Stomach (tissue), 9 donors: ENCODE measurements around the gene SEC61B. TPM values are rescaled to one million over a fixed set of nuclear protein-coding genes. Genes with fewer than 3 reads are reported as not detected.

Experiments used
- DNase-seq, 2 donors: peaks; one replicate each; pipeline versions ENCODE4 v3.0.0 to v3.0.0-alpha.2; 2013 to 2019
- H3K27ac ChIP-seq, 5 donors: fragments of 200-600 bp in 4 of 5; sonication (generic) in 4 of 5; one replicate each; pipeline ENCODE4 v1.5.1; 2013 to 2019; ENCODE audit warnings: mild to moderate bottlenecking in 1 of 5, moderate library complexity in 1 of 5
- H3K27me3 ChIP-seq, 3 donors: fragments of 200-600 bp; sonication (generic); one replicate each; pipeline ENCODE4 v1.5.1; 2017 to 2019; ENCODE audit warnings: mixed run types in 1 of 3
- H3K36me3 ChIP-seq, 4 donors: fragments of 200-600 bp; sonication (generic); 1 replicate in 3 of 4; 2 replicates in 1 of 4; pipeline ENCODE4 v1.5.1; 2016 to 2019
- H3K4me1 ChIP-seq, 4 donors: fragments of 200-600 bp; sonication (generic); one replicate each; pipeline ENCODE4 v1.5.1; 2016 to 2019
- H3K4me3 ChIP-seq, 4 donors: fragments of 200-600 bp; sonication (generic) in 3 of 4; one replicate each; pipeline ENCODE4 v1.5.1; 2016 to 2019; ENCODE audit warnings: mild to moderate bottlenecking in 1 of 4
- H3K9me3 ChIP-seq, 4 donors: fragments of 200-600 bp; sonication (generic); one replicate each; pipeline ENCODE4 v1.5.1; 2016 to 2019
- CTCF ChIP-seq, 7 experiments: fragments of 450-650 bp in 4 of 7; fragments of 200-600 bp in 3 of 7; sonication (generic) in 3 of 7; IDR thresholded peaks; one replicate each; pipeline ENCODE4 v1.5.1; 2016 to 2019; ENCODE audit warnings: antibody characterized with exemption in 7 of 7, control low read depth in 2 of 7, mild to moderate bottlenecking in 1 of 7
- EP300 ChIP-seq: sonication (generic); formaldehyde crosslinking; IDR thresholded peaks from one replicate; pipeline ENCODE4 v1.6.1; 2017; ENCODE audit warnings: antibody characterized with exemption
- POLR2A ChIP-seq, 4 donors: fragments of 450-650 bp; IDR thresholded peaks; one replicate each; pipeline ENCODE4 v1.6.1; 2016; ENCODE audit warnings: antibody characterized with exemption in 4 of 4, control low read depth in 2 of 4, mild to moderate bottlenecking in 1 of 4, moderate library complexity in 1 of 4
- POLR2AphosphoS5 ChIP-seq, 3 donors: sonication (generic); formaldehyde crosslinking; IDR thresholded peaks; one replicate each; pipeline ENCODE4 v1.6.1; 2016; ENCODE audit warnings: antibody characterized with exemption in 3 of 3
- WGBS, 5 donors: extraction: QIAGEN DNeasy Blood & Tissue Kit in 3 of 5; methylation state at CpG; one replicate each; pipeline versions ENCODE4 v1.1.5 to v1.1.7; 2013 to 2018; 5-methylcytosine and 5-hydroxymethylcytosine counted together
- intact Hi-C: fragments of 100-400 bp; cut with DNase I; formaldehyde crosslinking; loops from one replicate; pipeline ENCODE4 v1.15.1; 2023; ENCODE audit warnings: low total_unique reads
- polyA plus RNA-seq, 3 donors: library from polyadenylated mRNA; stranded (reverse); fragments of 200-250 nt; gene quantifications; one replicate each; pipeline ENCODE4 v1.2.3, GENCODE V29; 2013
- total RNA-seq, 5 donors: library from RNA; depleted of rRNA; stranded (reverse); fragments of >200 nt; gene quantifications; one replicate each; pipeline versions ENCODE4 v1.1.0 to v1.2.3, GENCODE V29; 2014 to 2016
- donor health status: healthy with polysubstance abuse.
- donor health status: Bipolar disorder and iron deficiency.
- donor health status: healthy.

Gene SEC61B
- total and polyA plus RNA-seq, 8 donors: 4.1 to 467 (median 161) TPM

- DNase-seq: no peak
- Histone ChIP-seq H3K4me3 (no peak overlapping the region), H3K27me3 (no peaks in the 10 kb centered on the region), H3K4me1 (no peaks in the 10 kb centered on the region), H3K9me3 (no peaks in the 10 kb centered on the region), H3K36me3 (no peaks in the 10 kb centered on the region), H3K27ac (no peak overlapping the region)
- intact Hi-C loops: no loop called here
- TF ChIP-seq CTCF (IDR thresholded peaks at IDR 0.05): no peak
- TF ChIP-seq POLR2A (IDR thresholded peaks at IDR 0.05): no peak
- TF ChIP-seq EP300: no peak
- TF ChIP-seq POLR2AphosphoS5 (IDR thresholded peaks at IDR 0.05): no peak
- 67 to 74% (median 69%) methylated on average over 8 to 9 of the region's 9 CpGs for WGBS, 5 donors
Measured at GRCh38 chr9:99197987-99198386, 24.1 kb upstream of the SEC61B start.

GRCh38 chr9:99199938-99200539 lies 22.0 kb upstream of the SEC61B start:
- no peaks in the 10 kb centered on the region for H3K9me3 ChIP-seq
- no peak overlapping the region for H3K4me3 ChIP-seq
- H3K36me3 ChIP-seq: no peaks in the 10 kb centered on the region
- no peak for DNase-seq
- no peak overlapping the region for H3K27ac ChIP-seq
- TF ChIP-seq POLR2AphosphoS5 (IDR thresholded peaks at IDR 0.05) (no peak), POLR2A (IDR thresholded peaks at IDR 0.05) (no peak), CTCF (IDR thresholded peaks at IDR 0.05) (no peak), EP300 (no peak)
- no peaks in the 10 kb centered on the region for H3K4me1 ChIP-seq
- WGBS, 5 donors: 86 to 90% (median 87%) methylated on average over 8 of the region's 8 CpGs
- H3K27me3 ChIP-seq: no peaks in the 10 kb centered on the region
- intact Hi-C loops: no loop called here

- H3K36me3 ChIP-seq: no peaks in the 10 kb centered on the region
- no peaks in the 10 kb centered on the region for H3K27me3 ChIP-seq
- H3K4me3 ChIP-seq: no peak overlapping the region
- TF ChIP-seq EP300 (no peak), POLR2AphosphoS5 (IDR thresholded peaks at IDR 0.05) (no peak), CTCF (IDR thresholded peaks at IDR 0.05) (no peak), POLR2A (IDR thresholded peaks at IDR 0.05) (no peak)
- no peaks in the 10 kb centered on the region for H3K4me1 ChIP-seq
- no peaks in the 10 kb centered on the region for H3K9me3 ChIP-seq
- DNase-seq: no peak
- intact Hi-C loops: no loop called here
- no peak overlapping the region for H3K27ac ChIP-seq
- WGBS, 5 donors: 68 to 79% (median 77%) methylated on average over 5 of the region's 5 CpGs
Measured at GRCh38 chr9:99201603-99202002, 20.5 kb upstream of the SEC61B start.

DNA sequence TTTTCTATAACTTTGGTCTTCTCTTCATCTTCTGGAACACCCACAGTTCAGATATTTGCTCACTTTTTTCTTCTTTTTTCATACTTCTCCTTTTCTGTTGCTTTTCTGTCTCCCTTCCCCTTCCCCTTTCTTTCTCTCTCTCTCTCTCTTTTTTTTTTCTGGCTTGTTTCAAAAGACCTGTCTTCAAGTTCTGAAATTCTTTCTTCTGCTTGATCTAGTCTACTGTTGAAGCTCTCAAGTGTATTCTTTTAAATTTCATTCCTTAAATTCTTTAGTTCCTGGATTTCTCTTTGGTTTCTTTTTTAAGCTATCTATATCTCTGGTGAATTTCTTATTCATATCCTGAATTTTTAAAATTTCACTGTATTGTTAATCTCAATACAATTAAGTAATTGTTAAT lies 11.5 kb upstream of the SEC61B start:
- Histone ChIP-seq H3K36me3 (peaks cover 0 to 13% (median 11%) of the 10 kb centered on the region in 4 donors), H3K4me3 (no peak overlapping the region), H3K9me3 (peaks cover 0 to 22% (median 0%) of the 10 kb centered on the region in 4 donors), H3K4me1 (no peaks in the 10 kb centered on the region), H3K27me3 (no peaks in the 10 kb centered on the region), H3K27ac (no peak overlapping the region)
- DNase-seq: no peak
- intact Hi-C loops: no loop called here
- TF ChIP-seq EP300 (no peak), POLR2A (IDR thresholded peaks at IDR 0.05) (no peak), CTCF (IDR thresholded peaks at IDR 0.05) (no peak), POLR2AphosphoS5 (IDR thresholded peaks at IDR 0.05) (no peak)
